HepG2 (cell line): ENCODE results near the gene PMIS2. TPM values are rescaled to one million over a fixed set of nuclear protein-coding genes. Genes with fewer than 3 reads are reported as not detected.

Experiments
- ATAC-seq: fragments of 200-7000 bp; cut with Tn5 transposase; 3 replicates; pipeline ENCODE4 v1.9.1; 2020; ENCODE audit warnings: mild to moderate bottlenecking, moderate library complexity
- BruUV-seq: library from RNA; stranded (reverse); fragments of 400-500 nt; replicated peaks from 2 replicates; lab custom pipeline; 2021; lab: Mats Ljungman, UMichigan
- CTCF ChIA-PET: fragments of 300-600 bp; formaldehyde crosslinking; extraction: SDS; loops from one replicate; lab custom pipeline; 2021; ENCODE audit warnings: low total read pairs, inconsistent platforms, low intra/inter-chr PET ratio; lab: Yijun Ruan, JAX
- POLR2A ChIA-PET: fragments of 350-600 bp; sonication (Branson Sonifier 250); formaldehyde crosslinking; loops from one replicate; lab custom pipeline; 2020; ENCODE audit warnings: antibody characterized with exemption, inconsistent platforms; lab: Yijun Ruan, JAX
- DNase-seq: peaks from one replicate; pipeline ENCODE4 v3.0.0-alpha.2; 2015; ENCODE audit warnings: low spot score
- FAIRE-seq: peaks from 3 replicates; lab custom pipeline; 2011; peaks lifted over from hg19 to GRCh38; lab: Jason Lieb, UNC
- H2AFZ ChIP-seq: one replicate; pipeline ENCODE4 v1.6.1; 2011; ENCODE audit warnings: low read length, inconsistent platforms
- H3K27ac ChIP-seq: fragments of 300-600 bp; 3 replicates; pipeline ENCODE4 v1.8.0; 2011; ENCODE audit warnings: mixed run types, mild to moderate bottlenecking, mixed read lengths, low read length, inconsistent platforms; ENCODE audit not compliant: insufficient read depth; ENCODE audit errors: extremely low read length
- H3K27me3 ChIP-seq, 2 experiments: fragments of 200-600 bp in 1 of 2; 2 replicates in 1 of 2; 3 replicates in 1 of 2; pipeline versions ENCODE4 v1.6.0 to v1.8.0; 2011; ENCODE audit warnings: low read length in 2 of 2, mild to moderate bottlenecking in 2 of 2, moderate library complexity in 2 of 2, inconsistent platforms in 1 of 2; ENCODE audit not compliant: insufficient read depth in 2 of 2, control insufficient read depth in 1 of 2
- H3K36me3 ChIP-seq, 2 experiments: fragments of 200-600 bp in 1 of 2; replicated peaks in 1 of 2; 2 replicates in 1 of 2; 3 replicates in 1 of 2; pipeline versions ENCODE4 v1.5.1 to v1.8.0; 2011; ENCODE audit warnings: low read length in 2 of 2, inconsistent platforms in 1 of 2; ENCODE audit not compliant: insufficient read depth in 2 of 2, control insufficient read depth in 1 of 2
- H3K4me1 ChIP-seq: 2 replicates; pipeline ENCODE4 v1.5.1; 2012; ENCODE audit warnings: low read length, inconsistent platforms; ENCODE audit not compliant: insufficient read depth
- H3K4me2 ChIP-seq: 2 replicates; pipeline ENCODE4 v1.6.0; 2011; ENCODE audit warnings: low read depth, low read length, inconsistent platforms
- H3K4me3 ChIP-seq, 3 experiments: fragments of 200-600 bp in 1 of 3; sonication (generic), shearing (Covaris generic) in 1 of 3; replicated peaks in 1 of 3; 2 replicates each; pipeline ENCODE4 v1.5.1; 2011 to 2016; ENCODE audit warnings: low read length in 3 of 3, inconsistent platforms in 2 of 3, low read depth in 2 of 3, mild to moderate bottlenecking in 2 of 3, control low read depth in 1 of 3, mixed read lengths in 1 of 3; ENCODE audit not compliant: insufficient read depth in 1 of 3
- H3K79me2 ChIP-seq: one replicate; pipeline ENCODE4 v1.6.1; 2011; ENCODE audit warnings: low read length, inconsistent platforms; ENCODE audit not compliant: insufficient read depth
- H3K9ac ChIP-seq: 2 replicates; pipeline ENCODE4 v1.6.0; 2011; ENCODE audit warnings: mild to moderate bottlenecking, low read depth, low read length, inconsistent platforms; ENCODE audit not compliant: insufficient read depth
- H3K9me3 ChIP-seq: 2 replicates; pipeline ENCODE4 v1.5.1; 2012; ENCODE audit warnings: mild to moderate bottlenecking, low read length
- H4K20me1 ChIP-seq: 2 replicates; pipeline ENCODE4 v1.6.0; 2011; ENCODE audit warnings: inconsistent platforms, mild to moderate bottlenecking, low read length, moderate library complexity; ENCODE audit not compliant: insufficient read depth
- CREBL2 ChIP-seq: sonication (generic); formaldehyde crosslinking; IDR thresholded peaks from 2 replicates; pipeline ENCODE4 v1.8.1; 2023; ENCODE audit warnings: missing genetic modification reagents, mild to moderate bottlenecking, borderline replicate concordance
- FOXP4 ChIP-seq: sonication (generic); formaldehyde crosslinking; IDR thresholded peaks from 2 replicates; pipeline ENCODE4 v1.4.0; 2020; ENCODE audit warnings: missing genetic modification reagents
- HNF4A ChIP-seq: sonication (generic); formaldehyde crosslinking; IDR thresholded peaks from 2 replicates; pipeline ENCODE4 v1.4.0; 2020; ENCODE audit warnings: missing genetic modification reagents
- NFYC ChIP-seq: IDR thresholded peaks from 2 replicates; pipeline ENCODE4 v1.6.1; 2016; ENCODE audit warnings: missing genetic modification reagents, missing compliant biosample characterization
- RFX5 ChIP-seq: IDR thresholded peaks from 2 replicates; pipeline ENCODE4 v1.6.1; 2011; ENCODE audit warnings: low read depth, low read length, improper control_type of control experiment
- ZNF121 ChIP-seq: sonication (generic); formaldehyde crosslinking; IDR thresholded peaks from 2 replicates; pipeline ENCODE4 v1.5.0; 2020; ENCODE audit warnings: mild to moderate bottlenecking, missing genetic modification reagents
- ZNF275 ChIP-seq: sonication (generic); formaldehyde crosslinking; IDR thresholded peaks from 2 replicates; pipeline ENCODE4 v1.8.0; 2022; ENCODE audit warnings: missing genetic modification reagents, mild to moderate bottlenecking, inconsistent platforms, borderline replicate concordance
- ZNF713 ChIP-seq: sonication (generic); formaldehyde crosslinking; IDR thresholded peaks from 2 replicates; pipeline ENCODE4 v1.4.0; 2020; ENCODE audit warnings: mild to moderate bottlenecking, missing genetic modification reagents
- WGBS: methylation state at CpG from one replicate; pipeline ENCODE4 v1.1.6; 2017; ENCODE audit warnings: low lambda C conversion rate; 5-methylcytosine and 5-hydroxymethylcytosine counted together
- in situ Hi-C: cut with HindIII; loops from 2 replicates; pipeline ENCODE4 v1.10.0; 2017; ENCODE audit warnings: low pct_unique_long_range_greater_than_20kb; ENCODE audit not compliant: extremely low pct_ligation_motif_present
- intact Hi-C: fragments of 100-400 bp; cut with micrococcal nuclease; formaldehyde crosslinking; loops from one replicate; pipeline ENCODE4 v1.10.0; 2022; ENCODE audit not compliant: unreplicated experiment
- polyA plus RNA-seq, 8 experiments: library from polyadenylated mRNA; depleted of rRNA in 3 of 8; stranded (reverse) in 7 of 8; unstranded in 1 of 8; fragments of >200 nt; fragmentation: Illumina TruSeq in 4 of 8; extraction: Trizol in 4 of 8; gene quantifications; 2 replicates each; pipeline versions ENCODE4 v1.2.1 to v1.2.3, GENCODE V29; 2011 to 2016; ENCODE audit warnings: low read depth in 4 of 8, missing spikeins in 1 of 8, mixed read lengths in 1 of 8; ENCODE audit not compliant: insufficient read depth in 1 of 8
- total RNA-seq, 5 experiments: library from RNA; depleted of rRNA; stranded (reverse); fragments of >200 nt; fragmentation: Illumina TruSeq; extraction: Trizol; gene quantifications; 2 replicates each; pipeline ENCODE4 v1.2.3, GENCODE V29; 2016; ENCODE audit warnings: low read depth in 1 of 5
- TF ChIP-seq, protein P1 (sequence below): IDR thresholded peaks from 2 replicates; pipeline ENCODE4 v1.4.0; 2020; ENCODE audit warnings: mild to moderate bottlenecking, missing genetic modification reagents

The PMIS2 gene
- total and polyA plus RNA-seq, 2 of the 13 experiments (the other 11 are each of a cell fraction or from before 2014, with no cell fraction given), result not detected

DNA sequence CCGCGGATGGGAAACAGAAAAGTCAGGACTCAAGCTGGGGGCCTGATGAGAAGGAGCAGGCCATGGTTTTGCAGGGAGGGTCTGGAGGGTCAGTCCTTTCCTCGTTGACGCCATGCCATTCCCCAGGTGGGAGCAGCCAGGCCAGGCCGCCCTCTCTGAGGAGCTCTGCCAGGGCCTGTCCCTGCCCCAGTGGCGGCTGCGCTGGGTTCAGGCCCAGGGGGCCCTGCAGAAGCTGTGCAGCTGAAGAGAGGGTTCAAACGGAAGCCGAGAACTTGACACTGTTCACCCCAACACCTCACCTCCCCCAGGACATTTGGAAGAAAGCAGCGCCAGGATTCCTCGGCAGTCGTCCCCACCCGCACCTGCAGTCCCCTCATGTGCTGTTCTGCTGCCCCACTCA lies 36.8 kb downstream of the PMIS2 start:
- intact Hi-C loops, result no loop called here
- WGBS, result 98% methylated on average over 8 of the region's 13 CpGs
- Histone ChIP-seq H3K27me3 (no peaks in the 10 kb centered on the region; a peak in 1 of 5 replicates), H4K20me1 (no peaks in the 10 kb centered on the region), H2AFZ (no peak overlapping the region), H3K9me3 (no peaks in the 10 kb centered on the region), H3K4me2 (no peak overlapping the region), H3K36me3 (peaks cover 2 to 4% of the 10 kb centered on the region in 2 experiments; a peak in 1 of 5 replicates), H3K4me1 (peaks cover 12% of the 10 kb centered on the region), H3K4me3 (no peak overlapping the region), H3K9ac (no peak overlapping the region), H3K79me2 (no peaks in the 10 kb centered on the region), H3K27ac (no peak overlapping the region)
- BruUV-seq, result no TSS peak
- DNase-seq (no peak), FAIRE-seq (no peak), ATAC-seq (no peak)
- TF ChIP-seq ZNF121 (CRISPR knock-in tag) (no peak), NFYC (CRISPR knock-in tag) (no peak), RFX5 (no peak)
- in situ Hi-C loops, result no loop called here
- ChIA-PET CTCF (no interaction called here), POLR2A (interaction anchor here (0.7 kb wide), 1 partner anchor 21 kb away, joined by 3 read pairs; no protein-coding TSS in a partner anchor)

GRCh38 chr19:35623327-35624010 lies 37.5 kb downstream of the PMIS2 start:
- no peak overlapping the region for H3K4me3 ChIP-seq
- peaks cover 0 to 2% of the 10 kb centered on the region in 2 experiments; a peak in 1 of 5 replicates for H3K36me3 ChIP-seq
- peaks cover 18% of the 10 kb centered on the region for H3K4me1 ChIP-seq
- TSS peak; percentile 33 for BruUV-seq
- H3K9ac ChIP-seq, result no peak overlapping the region
- ChIA-PET POLR2A (no interaction called here), CTCF (no interaction called here)
- H3K79me2 ChIP-seq, result no peaks in the 10 kb centered on the region
- DNase-seq (no peak), FAIRE-seq (no peak), ATAC-seq (no peak)
- intact Hi-C loops (no loop called here), in situ Hi-C loops (no loop called here)
- no peaks in the 10 kb centered on the region for H3K9me3 ChIP-seq
- no peak overlapping the region for H2AFZ ChIP-seq
- no peak overlapping the region for H3K4me2 ChIP-seq
- no peaks in the 10 kb centered on the region for H4K20me1 ChIP-seq
- H3K27ac ChIP-seq, result no peak overlapping the region
- WGBS, result 98% methylated on average over 6 of the region's 6 CpGs
- H3K27me3 ChIP-seq, result no peaks in the 10 kb centered on the region; a peak in 1 of 5 replicates
- TF ChIP-seq HNF4A (CRISPR knock-in tag) (no peak), FOXP4 (CRISPR knock-in tag) (no peak), ZNF275 (CRISPR knock-in tag) (no peak), CREBL2 (CRISPR knock-in tag) (no peak), ZNF713 (CRISPR knock-in tag) (no peak)
- TF ChIP-seq, protein P1, sequence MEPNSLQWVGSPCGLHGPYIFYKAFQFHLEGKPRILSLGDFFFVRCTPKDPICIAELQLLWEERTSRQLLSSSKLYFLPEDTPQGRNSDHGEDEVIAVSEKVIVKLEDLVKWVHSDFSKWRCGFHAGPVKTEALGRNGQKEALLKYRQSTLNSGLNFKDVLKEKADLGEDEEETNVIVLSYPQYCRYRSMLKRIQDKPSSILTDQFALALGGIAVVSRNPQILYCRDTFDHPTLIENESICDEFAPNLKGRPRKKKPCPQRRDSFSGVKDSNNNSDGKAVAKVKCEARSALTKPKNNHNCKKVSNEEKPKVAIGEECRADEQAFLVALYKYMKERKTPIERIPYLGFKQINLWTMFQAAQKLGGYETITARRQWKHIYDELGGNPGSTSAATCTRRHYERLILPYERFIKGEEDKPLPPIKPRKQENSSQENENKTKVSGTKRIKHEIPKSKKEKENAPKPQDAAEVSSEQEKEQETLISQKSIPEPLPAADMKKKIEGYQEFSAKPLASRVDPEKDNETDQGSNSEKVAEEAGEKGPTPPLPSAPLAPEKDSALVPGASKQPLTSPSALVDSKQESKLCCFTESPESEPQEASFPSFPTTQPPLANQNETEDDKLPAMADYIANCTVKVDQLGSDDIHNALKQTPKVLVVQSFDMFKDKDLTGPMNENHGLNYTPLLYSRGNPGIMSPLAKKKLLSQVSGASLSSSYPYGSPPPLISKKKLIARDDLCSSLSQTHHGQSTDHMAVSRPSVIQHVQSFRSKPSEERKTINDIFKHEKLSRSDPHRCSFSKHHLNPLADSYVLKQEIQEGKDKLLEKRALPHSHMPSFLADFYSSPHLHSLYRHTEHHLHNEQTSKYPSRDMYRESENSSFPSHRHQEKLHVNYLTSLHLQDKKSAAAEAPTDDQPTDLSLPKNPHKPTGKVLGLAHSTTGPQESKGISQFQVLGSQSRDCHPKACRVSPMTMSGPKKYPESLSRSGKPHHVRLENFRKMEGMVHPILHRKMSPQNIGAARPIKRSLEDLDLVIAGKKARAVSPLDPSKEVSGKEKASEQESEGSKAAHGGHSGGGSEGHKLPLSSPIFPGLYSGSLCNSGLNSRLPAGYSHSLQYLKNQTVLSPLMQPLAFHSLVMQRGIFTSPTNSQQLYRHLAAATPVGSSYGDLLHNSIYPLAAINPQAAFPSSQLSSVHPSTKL (CRISPR knock-in tag), result no peak
